Esophagus mucosa (tissue), 1 donor: ENCODE results near the gene FFAR3. TPM values are rescaled to one million over a fixed set of nuclear protein-coding genes. Genes with fewer than 3 reads are reported as not detected.
A peak's percentile ranks its signal among the peaks of the same experiment; 100 is the strongest.

ENCODE experiments used
- ATAC-seq: fragments of 200-7000 bp; cut with Tn5 transposase; one replicate; pipeline ENCODE4 v1.9.1; 2020
- total RNA-seq: library from RNA; stranded (reverse); gene quantifications from one replicate; pipeline ENCODE4 v1.2.4, GENCODE V29; 2023
- donor health status: DM: yes; HTN: yes; CAD: no.

FFAR3 gene
- total RNA-seq, 1 donor from 2014 or later: not detected

DNA sequence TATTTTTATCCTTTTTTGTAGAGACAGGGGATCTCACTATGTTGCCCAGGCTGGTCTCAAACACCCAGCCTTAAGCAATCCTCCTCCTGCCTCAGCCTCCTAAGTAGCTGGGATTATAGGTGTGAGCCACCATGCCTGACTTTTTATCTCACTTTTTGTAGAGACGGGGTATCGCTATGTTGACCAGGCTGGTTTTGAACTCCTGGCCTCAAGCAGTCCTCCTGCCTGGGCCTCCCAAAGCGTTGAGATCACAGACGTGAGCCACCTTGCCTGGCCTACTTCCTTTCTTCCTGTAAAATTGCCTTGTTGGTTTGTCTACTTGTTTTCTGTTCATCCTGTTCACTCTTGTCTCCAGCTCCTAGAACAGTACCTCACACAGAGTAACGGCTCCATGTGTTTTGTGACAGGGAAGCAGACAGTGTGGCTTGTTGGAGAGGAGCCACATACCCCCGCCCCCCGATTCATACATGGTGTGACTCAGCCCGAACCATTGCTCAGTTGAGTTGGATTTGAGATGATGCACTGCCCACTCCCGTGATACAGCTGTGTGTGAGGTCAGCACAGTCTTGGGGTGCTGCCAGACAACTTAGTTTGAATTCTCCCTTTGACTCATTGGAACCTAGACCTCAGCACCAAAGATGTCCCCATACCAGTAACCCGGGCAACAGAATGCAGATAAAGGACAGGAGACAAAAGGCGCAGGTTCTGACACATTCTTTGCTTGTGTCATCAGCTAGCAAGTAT, 46.8 kb downstream of the FFAR3 start:
- ATAC-seq: peak; percentile 86

DNA sequence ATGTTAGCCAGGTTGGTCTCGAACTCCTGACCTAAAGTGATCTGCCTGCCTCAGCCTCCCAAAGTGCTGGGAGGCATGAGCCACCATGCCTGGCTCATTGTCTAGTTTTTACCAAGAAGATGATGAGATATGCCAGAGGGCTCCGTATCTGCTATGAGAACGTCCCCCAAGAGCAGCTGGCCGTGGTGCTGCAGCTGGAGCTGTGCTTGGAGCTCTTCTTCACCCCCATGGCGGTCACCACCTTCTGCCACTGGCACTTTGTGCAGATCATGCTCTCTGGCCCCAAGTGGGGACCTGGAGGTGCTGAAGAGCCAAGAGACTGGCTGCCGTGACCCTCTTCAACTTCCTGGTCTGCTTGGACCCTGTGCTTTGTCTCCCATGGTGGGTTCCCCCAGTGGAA, 49.4 kb downstream of the FFAR3 start:
- no peak for ATAC-seq

- ATAC-seq: no peak
Measured at GRCh38 chr19:35408284-35409171, 50.3 kb downstream of the FFAR3 start.

DNA sequence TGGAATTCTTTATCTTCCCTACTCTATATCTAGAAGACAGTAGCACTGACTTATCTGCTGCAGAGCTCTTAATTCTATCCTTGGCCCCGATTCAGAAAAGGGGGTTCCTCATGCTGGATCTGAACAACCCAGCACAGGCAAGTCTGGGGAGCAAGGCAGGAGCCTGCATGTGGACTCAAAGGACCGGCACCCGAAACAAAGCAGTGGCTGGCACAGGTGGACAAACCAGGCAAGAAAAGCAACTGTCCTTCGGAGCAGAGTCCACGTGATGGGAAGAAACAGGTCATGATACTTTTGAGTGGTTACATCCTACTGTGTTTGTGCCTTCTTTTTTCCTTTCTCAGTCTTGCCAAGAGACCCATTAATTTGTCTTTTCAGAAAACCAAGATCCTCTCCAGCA, 50.9 kb downstream of the FFAR3 start:
- ATAC-seq: no peak

Other genes starting within 250 kb of the FFAR3 start
- 736 TPM for gene FXYD3, start 242.6 kb upstream of the FFAR3 start, total RNA-seq
- 1.4 TPM for gene LGI4, start 223.4 kb upstream of the FFAR3 start, total RNA-seq
- gene FXYD1, start 219.6 kb upstream of the FFAR3 start, total RNA-seq: 2.1 TPM
- gene FXYD7, start 215.2 kb upstream of the FFAR3 start, total RNA-seq: not detected
- gene FXYD5, start 203.7 kb upstream of the FFAR3 start, total RNA-seq: 114 TPM
- gene FAM187B, start 129.7 kb upstream of the FFAR3 start, total RNA-seq: not detected
- gene LSR, start 109.5 kb upstream of the FFAR3 start, total RNA-seq: 66.6 TPM
- 72.3 TPM for gene USF2, start 89.5 kb upstream of the FFAR3 start, total RNA-seq
- gene HAMP, start 75.9 kb upstream of the FFAR3 start, total RNA-seq: not detected
- gene MAG, start 66.3 kb upstream of the FFAR3 start, total RNA-seq: not detected
- 2.5 TPM for gene CD22, start 29.3 kb upstream of the FFAR3 start, total RNA-seq
- not detected for gene FFAR1, start 10.6 kb upstream of the FFAR3 start, total RNA-seq
- not detected for gene GPR42, start 12.6 kb downstream of the FFAR3 start, total RNA-seq
- gene FFAR2, start 89.8 kb downstream of the FFAR3 start, total RNA-seq: 1.8 TPM
- gene KRTDAP, start 132.0 kb downstream of the FFAR3 start, total RNA-seq: 338 TPM
- 406 TPM for gene DMKN, start 155.2 kb downstream of the FFAR3 start, total RNA-seq
- 1,433 TPM for gene SBSN, start 169.9 kb downstream of the FFAR3 start, total RNA-seq
- not detected for gene GAPDHS, start 175.0 kb downstream of the FFAR3 start, total RNA-seq
- gene TMEM147, start 187.2 kb downstream of the FFAR3 start, total RNA-seq: 87.7 TPM
- not detected for gene ATP4A, start 205.2 kb downstream of the FFAR3 start, total RNA-seq
- not detected for gene PMIS2, start 227.7 kb downstream of the FFAR3 start, total RNA-seq